HG03469 (cell line): Measurements from ENCODE around the gene TENM3.

Source experiments
- ATAC-seq: cut with Tn5 transposase; IDR thresholded peaks from one replicate; pipeline ENCODE4 v1.9.1; 2021; ENCODE audit warnings: mild to moderate bottlenecking, moderate library complexity, moderate number of reproducible peaks; ENCODE audit not compliant: unreplicated experiment

TENM3 gene

DNA sequence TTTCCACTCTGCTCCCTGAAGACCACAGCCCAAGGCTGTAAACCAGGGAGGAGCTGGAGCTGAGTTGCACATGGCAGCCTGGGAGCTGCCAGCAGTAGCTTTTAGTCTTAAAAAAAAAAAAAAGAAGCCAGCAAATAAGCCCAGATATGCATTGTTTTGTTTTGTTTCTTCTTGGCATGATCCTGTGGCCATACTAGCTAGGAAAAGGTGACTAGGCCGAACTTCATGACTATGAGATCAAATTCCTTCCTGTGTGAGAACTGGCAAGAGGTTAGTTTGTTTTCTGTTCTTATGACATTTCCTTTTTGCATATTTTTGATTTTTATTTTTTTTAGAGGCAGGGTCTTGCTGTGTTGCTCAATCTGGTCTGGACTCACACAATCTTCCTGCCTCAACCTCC is 350.7 kb downstream of the TENM3 start:
- ATAC-seq, result no peak

DNA sequence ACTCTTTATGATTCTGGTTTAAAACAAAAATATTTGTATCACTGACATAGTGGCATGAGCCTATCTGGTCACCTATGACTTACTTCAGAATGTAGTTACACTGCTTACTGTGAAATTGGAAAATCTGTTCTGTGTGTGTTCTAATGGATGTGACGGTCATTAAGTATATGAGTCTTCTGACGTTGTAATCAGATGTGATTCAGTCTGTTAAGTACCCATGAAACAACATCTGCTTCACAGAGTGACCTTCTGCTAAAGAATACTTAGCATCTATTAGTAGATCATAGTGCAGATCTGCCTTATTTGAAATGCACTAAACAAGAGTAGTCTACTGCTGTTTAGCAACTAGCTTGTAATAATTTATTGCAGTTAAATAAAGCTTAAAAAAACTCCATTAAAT is 356.9 kb downstream of the TENM3 start:
- no peak for ATAC-seq

DNA sequence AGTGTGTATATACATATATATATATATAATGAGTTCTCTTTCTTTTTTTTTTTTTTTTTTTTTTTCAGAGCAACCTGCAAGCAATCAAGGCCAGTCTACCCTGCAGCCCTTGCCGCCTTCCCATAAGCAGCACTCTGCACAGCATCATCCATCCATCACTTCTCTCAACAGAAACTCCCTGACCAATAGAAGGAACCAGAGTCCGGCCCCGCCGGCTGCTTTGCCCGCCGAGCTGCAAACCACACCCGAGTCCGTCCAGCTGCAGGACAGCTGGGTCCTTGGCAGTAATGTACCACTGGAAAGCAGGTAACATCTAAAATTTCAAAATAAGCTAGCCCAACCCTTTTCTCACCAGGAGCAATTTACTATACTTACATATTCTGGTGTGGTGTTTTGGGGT is 357.7 kb downstream of the TENM3 start:
- no peak for ATAC-seq

DNA sequence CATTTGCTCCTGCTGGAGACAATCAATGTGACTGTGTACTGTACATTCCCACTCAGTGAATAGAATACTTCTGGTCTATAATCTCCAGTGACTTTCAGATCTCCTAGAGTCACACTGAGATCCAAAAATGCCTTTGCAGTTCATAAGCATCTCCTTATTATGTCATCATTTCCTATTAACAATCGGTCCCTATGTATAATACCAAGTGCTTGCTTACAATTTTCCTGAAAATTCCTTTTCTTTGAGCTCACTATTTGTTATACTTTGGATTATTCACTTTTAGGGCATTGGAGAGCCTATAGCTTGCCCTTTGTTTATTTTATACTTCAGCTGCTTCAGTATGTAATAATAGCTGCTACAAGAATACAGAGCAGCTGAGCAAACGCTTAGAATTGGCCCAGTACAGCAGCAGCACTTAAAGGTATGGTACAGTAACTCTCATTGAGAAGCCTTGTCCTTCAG is 361.0 kb downstream of the TENM3 start:
- ATAC-seq, result no peak

DNA sequence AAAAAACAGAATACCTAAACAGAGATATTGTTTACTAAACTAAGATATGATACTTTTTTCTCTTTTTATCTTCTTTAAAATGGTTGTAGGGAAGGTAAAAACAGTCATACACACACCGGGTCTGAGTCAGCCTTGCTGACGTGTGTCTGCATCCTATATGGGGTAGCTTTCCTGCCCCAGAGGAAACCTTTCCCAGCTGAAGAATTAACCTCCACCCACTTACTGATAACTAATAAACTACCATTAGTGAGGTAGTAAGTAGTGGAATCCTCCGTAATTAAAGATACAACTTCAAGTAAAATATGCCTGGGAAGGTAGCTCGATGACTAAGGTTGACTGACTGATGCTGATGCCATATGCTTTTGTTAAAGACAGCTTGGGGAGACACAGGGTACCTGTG is 361.8 kb downstream of the TENM3 start:
- ATAC-seq, result no peak

DNA sequence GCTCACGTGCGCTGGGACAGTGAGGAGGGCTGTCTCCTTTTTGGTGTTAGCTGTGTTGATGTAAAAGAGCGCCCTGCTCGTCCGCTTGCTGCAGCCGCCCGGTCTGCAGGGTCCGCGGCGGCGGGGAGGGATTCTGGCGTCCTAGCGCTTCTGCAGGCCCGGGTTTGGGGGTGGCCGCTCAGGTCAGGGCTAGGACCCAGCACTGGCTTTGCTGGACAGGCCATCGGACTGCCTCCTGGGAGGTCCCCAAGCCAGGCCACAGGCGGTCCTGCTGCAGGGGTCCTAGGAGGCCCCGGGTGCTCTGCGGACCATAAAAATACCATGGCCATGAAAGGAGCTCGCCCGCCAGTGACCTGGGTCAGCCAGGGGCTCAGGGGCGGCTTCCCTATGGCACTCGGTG is 365.3 kb downstream of the TENM3 start:
- ATAC-seq, result no peak

DNA sequence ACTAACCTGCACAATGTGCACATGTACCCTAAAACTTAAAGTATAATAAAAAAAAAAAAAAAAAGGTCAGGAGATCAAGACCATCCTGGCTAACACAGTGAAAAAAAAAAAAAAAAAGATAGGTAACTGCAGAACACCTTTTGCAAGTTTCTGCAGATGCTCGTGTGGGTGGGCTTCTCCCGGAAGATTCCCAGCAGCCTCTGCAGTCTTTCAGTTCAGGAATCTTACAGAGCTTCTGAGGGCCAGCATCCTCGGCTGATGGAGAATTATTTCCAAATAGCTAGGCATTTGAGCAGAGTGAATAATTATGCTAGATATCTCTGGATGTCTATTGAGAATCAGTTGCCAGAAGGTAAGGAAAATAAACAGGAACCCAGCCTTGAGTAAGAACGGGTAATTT is 373.3 kb downstream of the TENM3 start:
- ATAC-seq, result no peak

DNA sequence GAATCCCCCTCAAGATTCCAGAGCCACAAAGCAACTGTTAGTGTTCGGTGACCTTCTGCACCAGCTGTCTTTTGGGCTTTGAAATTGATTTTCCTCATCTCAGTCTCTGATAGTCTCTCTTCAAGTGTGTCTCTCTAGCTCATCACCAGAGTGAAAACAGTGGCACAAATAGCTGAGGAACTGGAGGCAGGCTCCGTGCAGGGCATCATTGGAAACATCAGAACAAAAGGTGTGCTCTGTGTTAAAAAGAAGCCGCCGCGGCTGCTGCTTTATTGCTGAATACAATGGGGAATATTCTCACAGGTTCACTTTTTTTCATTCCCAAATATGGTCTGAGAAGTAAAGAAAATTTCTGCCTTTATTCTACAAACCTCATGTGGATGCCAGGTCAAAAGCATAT is 376.5 kb downstream of the TENM3 start:
- no peak for ATAC-seq

DNA sequence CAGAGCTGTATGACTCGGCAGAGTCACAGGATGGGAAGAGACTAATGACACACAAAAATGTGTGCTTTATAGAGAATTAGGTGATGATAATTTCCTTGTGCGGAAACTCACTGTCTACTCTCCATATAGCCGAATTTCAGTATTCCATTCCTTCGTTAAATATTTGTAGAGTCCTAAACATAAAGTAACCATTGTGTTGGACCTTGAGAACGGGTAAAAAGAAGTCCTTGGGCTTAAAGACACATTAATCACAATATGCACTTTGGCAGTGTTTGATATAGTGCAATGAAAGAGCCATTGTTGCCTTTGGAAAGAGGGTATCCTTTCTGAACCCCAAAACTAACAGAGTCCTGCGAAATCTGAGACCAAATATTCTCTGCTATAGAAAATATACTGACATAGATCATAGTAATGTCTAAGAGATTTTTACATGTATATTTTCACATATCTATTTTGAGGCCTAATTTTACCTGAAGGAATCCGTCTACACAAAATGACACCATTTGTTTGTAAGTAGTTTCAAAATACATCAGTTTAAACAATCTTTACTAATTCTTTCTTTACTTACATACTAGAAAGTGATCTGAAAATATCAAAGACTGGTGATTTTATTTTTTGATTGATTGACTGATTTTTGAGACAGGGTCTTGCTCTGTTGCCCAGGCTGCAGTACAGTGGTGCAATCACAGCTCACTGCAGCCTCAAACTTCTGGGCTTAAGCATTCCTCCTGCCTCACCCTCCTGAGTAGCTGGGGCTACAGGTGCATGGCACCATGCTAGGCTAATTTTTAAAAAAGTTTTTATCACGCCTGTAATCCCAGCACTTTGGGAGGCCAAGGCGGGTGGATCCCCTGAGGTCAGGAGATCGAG is 377.1 kb downstream of the TENM3 start:
- ATAC-seq, result no peak

DNA sequence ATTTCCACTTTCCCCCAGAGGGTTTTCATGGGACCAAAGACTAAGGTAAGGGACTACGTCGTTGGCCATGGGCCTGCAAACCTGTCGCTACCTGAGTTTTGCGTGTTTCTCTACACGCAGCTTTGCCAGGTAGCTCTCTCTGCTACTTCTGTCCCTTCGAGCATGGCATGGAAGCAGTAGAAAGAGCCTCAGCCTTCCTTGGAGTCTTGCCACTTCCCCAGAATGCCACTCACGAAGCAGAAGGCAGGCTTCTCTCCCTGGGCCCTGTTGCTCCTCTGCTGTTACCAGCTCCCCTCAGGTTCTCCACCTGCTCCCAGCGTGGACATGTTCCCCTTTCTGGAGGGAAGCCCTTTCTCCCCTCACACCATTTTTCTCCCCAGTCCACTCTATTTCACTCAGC is 381.1 kb downstream of the TENM3 start:
- ATAC-seq, result no peak

DNA sequence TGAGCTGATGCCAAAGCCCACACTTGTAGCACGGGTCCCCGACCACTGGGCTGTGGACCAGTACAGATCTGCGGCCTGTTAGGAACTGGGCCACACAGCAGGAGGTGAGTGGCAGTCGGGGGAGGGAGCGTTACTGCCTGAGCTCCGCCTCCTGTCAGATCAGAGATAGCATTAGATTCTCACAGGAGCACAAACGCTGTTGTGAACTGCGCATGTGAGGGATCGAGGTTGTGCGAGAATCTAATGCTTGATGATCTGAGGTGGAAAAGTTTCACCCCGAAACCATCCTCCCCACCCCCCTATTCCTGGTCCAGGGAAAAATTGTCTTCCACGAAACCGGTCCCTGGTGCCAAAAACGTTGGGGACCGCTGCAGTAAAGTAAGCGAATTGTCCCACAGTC is 382.0 kb downstream of the TENM3 start:
- no peak for ATAC-seq

DNA sequence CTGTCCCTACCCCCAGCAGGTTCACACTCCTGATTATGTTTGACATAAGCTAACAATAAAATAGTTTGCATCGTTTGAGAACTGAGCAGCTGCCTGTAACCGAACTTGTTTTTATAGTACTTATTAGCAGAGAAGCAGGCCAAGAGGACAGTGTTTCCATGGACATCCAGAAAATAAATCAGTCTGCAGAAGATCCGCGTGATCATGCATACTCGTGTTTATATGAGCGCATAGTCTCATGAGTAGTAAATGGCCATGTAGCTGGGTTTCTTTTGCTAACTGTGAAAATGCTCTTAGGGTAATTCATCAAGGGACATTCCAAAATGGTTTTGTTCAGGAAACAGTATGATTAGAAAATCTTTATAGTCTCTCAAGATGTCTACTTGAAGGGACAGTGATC is 384.8 kb downstream of the TENM3 start:
- ATAC-seq, result no peak

DNA sequence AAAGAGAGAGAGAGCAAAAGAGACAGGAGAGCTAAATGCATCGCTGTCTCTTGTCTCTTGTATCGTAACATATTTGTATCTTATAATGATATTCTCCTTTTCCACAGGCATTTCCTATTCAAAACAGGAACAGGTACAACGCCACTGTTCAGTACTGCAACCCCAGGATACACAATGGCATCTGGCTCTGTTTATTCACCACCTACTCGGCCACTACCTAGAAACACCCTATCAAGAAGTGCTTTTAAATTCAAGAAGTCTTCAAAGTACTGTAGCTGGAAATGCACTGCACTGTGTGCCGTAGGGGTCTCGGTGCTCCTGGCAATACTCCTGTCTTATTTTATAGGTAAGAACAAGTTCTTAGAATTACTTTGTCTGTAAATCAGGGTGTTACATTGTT is 385.3 kb downstream of the TENM3 start:
- ATAC-seq, result no peak

DNA sequence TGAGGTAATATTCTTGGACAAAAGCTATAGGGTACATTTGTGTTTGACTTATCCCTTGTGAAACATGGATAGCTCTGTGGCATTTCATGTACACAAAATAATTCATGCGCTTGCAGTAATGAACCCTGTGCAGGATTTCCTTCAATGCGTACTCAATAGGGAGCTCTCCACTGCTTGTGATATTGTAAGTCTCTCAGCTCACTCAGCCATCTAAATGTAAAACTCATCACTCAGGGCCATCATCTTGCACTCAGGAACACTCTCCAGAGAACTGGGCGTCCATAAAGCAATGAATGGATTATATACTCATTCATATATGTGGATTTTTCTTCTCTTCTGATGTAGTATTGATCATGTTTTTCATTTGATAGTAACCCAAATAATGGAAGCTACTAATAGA is 385.9 kb downstream of the TENM3 start:
- ATAC-seq, result no peak

DNA sequence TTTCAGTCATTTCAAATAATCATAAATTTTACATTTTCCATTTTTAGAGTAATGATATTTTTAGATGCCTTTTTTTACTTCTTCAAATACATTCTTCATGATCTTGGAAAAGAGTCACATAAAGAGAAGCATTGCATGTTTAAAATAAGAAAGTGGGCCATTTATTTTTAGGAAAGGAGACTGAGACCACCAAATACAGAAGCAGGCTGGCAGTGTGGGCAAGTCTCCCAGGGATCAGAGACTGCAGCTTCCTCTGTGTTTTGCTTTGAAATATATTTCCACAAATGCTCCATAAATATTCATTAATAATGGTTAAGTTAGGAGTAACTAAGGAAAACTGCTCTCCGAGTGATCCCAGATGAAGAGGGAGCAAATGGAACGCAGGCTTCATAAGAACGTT is 397.3 kb downstream of the TENM3 start:
- no peak for ATAC-seq

DNA sequence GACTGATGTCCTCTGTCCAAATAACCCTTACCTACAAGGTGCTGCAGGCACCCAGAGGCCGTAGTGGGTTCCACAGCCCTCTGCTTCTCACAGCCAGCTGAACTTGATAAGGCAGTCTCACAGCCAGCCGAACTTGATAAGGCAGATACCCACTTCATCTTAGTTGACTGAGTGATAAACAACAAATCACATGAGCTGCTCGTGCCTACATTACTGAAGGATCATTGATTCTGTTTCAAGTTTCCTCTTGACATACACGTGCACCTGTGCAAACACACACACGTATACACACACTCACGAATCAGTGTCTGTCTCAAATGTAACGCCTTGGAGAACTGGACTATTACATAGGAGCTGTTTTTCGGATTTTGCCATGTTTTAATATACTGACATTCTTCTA is 397.7 kb downstream of the TENM3 start:
- no peak for ATAC-seq

DNA sequence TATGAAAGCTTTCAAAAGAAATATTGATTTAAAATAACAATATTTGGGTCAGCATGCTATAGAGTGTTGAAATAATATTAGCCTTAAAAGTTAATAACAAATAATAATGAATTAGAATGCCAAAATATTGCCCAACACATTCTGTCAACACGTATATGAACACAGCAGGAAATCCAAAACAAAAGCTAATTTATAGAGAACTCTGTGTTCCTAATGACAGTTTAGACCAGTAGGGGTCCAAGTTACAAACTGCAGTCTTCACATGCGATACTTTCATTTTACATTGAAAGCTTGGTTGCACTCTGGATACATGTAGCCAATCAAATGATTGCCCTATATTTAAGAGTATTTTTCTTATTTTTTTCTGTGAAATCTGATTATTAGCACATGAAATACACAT is 399.6 kb downstream of the TENM3 start:
- peak; percentile 81 for ATAC-seq

DNA sequence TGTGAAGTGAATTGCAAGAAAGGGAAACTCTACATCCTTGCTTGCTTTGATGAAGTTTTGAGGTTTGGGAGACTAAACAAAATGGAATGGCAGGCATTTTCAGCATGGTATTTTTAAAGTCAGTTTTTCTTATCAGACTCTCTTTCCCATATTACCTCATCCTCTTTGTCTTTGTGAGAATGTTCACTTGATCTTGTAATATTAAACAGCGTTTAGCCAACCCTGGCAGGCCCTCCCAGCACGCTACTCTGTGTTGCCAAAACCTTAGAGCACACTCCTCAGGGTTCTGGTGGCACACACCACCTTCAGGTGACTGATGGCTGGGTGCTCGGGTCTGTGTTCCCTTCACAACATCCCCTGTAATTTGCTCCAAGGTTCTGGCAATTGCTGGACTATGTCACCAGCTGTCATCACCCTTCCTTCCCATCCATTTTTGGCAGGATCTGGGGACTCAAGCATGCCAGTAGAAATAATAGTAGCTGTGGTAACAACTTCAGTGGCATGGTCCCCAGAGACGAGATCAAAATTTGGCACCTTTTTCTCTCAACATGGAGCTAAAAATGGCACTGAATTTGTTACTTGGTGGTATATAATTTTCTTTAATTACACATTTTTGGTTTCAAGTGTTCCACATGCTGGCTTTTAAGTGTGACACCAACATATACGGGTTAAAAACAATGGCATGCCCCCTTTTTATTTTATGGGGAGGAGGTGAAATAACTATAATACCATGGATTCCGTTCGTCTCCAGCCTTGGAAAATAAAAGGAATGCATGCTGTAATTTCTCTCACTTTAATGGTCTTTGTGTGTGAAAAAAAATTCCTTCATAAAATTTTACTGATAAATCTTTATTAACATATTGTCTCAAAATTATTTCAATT is 400.8 kb downstream of the TENM3 start:
- ATAC-seq, result no peak

DNA sequence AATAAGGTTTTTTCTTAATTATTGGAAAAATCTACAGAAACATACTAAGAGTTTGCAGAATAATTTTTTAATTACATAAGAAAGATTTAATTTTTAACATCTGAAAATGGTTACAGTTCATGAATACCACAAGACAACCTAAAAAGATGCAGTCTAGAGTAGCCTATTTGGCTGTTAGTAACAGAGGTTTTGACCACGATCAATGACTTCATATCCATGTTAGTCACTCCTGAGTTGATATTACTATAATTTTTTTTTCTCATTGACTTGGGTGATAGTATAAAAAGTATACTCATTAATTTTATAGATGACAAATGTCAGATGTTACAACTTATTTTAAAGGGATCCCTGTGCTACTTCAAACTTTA is 401.5 kb downstream of the TENM3 start:
- no peak for ATAC-seq

DNA sequence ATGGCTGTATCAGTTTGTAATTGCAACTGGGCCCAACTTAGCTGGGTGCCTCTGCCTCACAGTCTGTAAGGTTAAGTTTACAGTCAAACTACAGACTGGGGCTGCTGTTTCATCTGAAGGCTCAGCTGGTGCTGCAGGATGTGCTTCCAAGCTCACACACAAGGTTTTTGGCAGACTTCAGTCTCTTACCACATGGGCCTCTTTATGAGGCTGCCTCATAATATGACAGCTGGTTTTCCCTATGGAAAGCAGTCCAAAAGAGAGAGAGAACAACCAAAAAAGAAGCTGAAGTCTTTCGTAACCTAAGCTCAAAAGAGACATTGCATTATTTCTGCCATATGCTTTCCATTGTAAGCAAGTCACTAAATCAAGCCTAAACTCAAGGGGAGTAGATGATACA is 402.3 kb downstream of the TENM3 start:
- no peak for ATAC-seq

DNA sequence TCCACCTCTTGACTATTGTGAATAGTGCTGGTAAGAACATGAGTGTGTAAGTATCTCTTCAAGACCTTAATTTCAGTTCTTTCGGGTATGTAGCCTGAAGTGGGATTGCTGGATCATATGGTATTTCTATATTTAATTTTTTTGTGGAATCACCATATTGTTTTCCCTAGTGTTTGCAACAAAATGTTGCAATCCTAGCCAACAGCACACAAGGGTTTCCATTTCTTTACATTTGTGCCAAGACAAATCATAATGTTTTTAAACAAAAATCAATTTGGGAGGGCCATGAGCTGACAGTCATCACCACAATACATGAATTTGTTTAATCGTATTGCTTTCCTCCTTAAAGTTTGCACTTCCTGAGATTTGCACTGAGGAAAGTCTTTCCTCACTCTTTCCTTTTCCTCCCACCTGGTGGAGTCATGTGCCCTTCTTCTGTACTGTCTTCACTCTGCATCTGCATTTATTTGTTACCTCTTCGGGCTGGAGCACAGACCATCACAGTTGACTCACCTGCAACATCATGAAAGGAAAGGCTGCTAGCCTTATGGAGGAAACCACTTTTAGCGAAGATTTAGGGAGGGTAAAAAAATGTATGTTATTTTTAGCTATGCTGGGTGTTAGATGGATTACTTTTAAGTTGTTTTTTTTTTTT is 404.6 kb downstream of the TENM3 start:
- ATAC-seq, result no peak

DNA sequence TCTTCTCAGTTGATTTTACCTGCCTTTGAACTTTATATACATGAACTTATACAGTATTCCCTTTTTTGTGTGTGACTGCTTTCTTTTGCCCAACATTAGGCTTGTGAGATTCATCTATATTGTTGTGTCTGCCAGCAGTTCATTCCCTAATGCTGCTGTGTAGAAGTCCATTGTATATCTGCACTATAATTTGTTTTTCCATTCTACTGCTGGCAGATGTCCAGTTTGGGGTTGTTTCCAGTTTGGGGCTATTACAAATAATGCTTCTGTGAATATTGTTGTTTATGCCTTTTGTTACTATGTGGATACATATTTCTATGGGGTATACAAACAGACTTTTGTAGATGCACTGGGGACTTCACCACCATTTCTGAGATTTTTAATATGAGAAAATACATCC is 405.6 kb downstream of the TENM3 start:
- no peak for ATAC-seq
